ENCODE data around the gene MYO16.

MYO16 gene

DNA sequence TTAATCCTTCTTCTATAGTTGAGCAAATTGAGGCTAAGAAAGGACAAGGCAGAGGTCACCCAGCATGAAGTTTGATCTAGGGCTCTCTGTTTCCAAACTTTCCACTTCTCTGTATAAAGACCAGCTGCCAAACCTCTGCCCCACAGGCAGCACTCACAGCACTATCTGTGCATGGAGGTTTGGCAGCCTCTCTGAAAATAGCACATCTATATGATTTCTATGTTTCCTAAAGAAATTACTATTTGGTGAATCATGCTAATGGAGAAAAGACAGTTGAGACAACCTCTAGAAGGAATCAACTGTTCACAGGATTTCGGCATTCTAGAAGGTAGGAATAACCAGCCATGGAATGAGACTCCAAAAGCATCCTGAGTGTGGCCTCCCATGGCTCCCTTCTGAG, 602.5 kb downstream of the MYO16 start:
- Histone ChIP-seq H3K9ac (ENCODE audit: low read length) (no peak overlapping the region), H3K27me3 (ENCODE audit: control insufficient read depth, insufficient read depth, low read length) (no peaks in the 10 kb centered on the region), H3K4me3 (ENCODE audit: low read length) (no peak overlapping the region), H3K4me1 (ENCODE audit: control insufficient read depth, insufficient read depth, low read length) (no peaks in the 10 kb centered on the region), H3K9me3 (ENCODE audit: control insufficient read depth, low read length) (no peaks in the 10 kb centered on the region), H3K36me3 (ENCODE audit: control insufficient read depth, insufficient read depth, low read length) (no peaks in the 10 kb centered on the region)

DNA sequence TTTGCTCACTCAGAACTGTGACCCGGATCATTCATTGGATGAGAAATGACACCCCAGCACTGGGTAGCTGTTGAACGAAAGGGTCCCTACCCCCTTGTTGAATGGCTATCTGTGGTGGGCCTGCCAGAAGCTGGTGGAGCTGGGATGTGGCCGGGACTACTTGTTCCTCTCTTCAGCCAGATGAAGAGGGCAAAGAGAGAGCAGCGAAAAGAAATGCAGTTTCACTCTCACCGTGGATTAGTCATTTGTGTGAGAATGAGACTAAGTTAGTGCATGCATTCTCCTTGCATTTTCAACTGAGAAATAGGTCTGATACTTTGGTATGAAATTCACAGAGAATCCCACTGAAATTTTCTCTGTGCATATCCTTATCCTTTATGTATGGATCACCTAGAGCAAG, 603.9 kb downstream of the MYO16 start:
- Histone ChIP-seq H3K9ac (ENCODE audit: low read length) (no peak overlapping the region), H3K4me1 (ENCODE audit: control insufficient read depth, insufficient read depth, low read length) (no peaks in the 10 kb centered on the region), H3K27me3 (ENCODE audit: control insufficient read depth, insufficient read depth, low read length) (no peaks in the 10 kb centered on the region), H3K36me3 (ENCODE audit: control insufficient read depth, insufficient read depth, low read length) (no peaks in the 10 kb centered on the region), H3K9me3 (ENCODE audit: control insufficient read depth, low read length) (no peaks in the 10 kb centered on the region), H3K4me3 (ENCODE audit: low read length) (no peak overlapping the region)

- Histone ChIP-seq H3K36me3 (ENCODE audit: control insufficient read depth, insufficient read depth, low read length) (no peaks in the 10 kb centered on the region), H3K4me1 (ENCODE audit: control insufficient read depth, insufficient read depth, low read length) (no peaks in the 10 kb centered on the region), H3K4me3 (ENCODE audit: low read length) (no peak overlapping the region), H3K27me3 (ENCODE audit: control insufficient read depth, insufficient read depth, low read length) (no peaks in the 10 kb centered on the region), H3K9ac (ENCODE audit: low read length) (no peak overlapping the region), H3K9me3 (ENCODE audit: control insufficient read depth, low read length) (no peaks in the 10 kb centered on the region)
Measured at GRCh38 chr13:109235901-109236300, 606.5 kb downstream of the MYO16 start.

DNA sequence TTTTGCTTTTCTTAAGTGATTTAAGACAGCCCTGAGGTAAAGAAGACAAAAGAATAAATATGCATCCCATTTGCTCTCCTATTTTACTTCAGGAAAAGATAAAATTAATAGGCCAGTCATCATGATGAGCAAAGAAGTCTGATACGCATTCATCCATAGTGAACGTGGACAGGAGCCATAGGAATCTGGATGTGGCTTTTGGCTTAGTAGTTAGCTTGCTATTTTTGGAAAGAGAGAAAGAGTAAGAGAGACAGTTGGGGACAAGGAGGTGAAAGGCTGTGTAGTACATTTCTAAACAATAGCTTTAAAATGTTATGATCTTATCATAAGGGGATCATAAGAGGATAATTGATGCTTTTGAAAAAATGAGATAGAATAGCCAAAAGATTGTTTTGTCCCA, 611.7 kb downstream of the MYO16 start:
- Histone ChIP-seq H3K4me1 (ENCODE audit: control insufficient read depth, insufficient read depth, low read length) (no peaks in the 10 kb centered on the region), H3K27me3 (ENCODE audit: control insufficient read depth, insufficient read depth, low read length) (no peaks in the 10 kb centered on the region), H3K4me3 (ENCODE audit: low read length) (no peak overlapping the region), H3K36me3 (ENCODE audit: control insufficient read depth, insufficient read depth, low read length) (no peaks in the 10 kb centered on the region), H3K9me3 (ENCODE audit: control insufficient read depth, low read length) (no peaks in the 10 kb centered on the region), H3K9ac (ENCODE audit: low read length) (no peak overlapping the region)

DNA sequence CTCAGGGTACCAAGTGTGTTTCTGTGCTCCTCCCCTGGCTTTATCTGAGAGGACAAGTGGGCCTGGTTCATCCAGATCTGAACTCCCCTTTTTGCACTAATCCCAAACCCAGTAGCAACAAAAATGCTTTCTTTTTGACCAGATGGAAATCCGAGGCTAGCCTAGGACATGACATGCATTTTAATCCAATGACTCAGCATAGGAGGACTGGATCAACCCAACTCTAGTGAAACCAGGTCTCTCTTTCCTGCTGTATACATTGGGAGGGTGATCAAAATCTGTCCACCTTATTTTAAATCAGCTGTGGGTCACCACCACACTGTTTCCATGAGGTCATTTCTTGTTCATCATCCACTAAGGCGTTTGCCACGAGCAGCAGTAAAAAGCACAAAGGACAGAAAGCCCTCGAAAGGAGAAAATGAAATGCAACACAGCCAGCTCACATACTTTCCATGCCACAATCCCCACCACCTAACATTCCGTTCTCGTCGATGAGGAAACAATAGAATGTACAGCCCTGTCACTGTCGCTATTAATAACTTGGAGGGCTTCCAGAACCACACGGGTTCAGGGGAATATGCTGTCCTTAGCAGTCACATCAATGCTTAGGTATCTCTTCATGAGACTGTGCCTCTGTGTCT, 614.0 kb downstream of the MYO16 start:
- no peak overlapping the region for H3K9ac ChIP-seq (ENCODE audit: low read length)
- no peak overlapping the region for H3K4me3 ChIP-seq (ENCODE audit: low read length)
- no peaks in the 10 kb centered on the region for H3K27me3 ChIP-seq (ENCODE audit: control insufficient read depth, insufficient read depth, low read length)

GRCh38 chr13:109244566-109244965, 615.2 kb downstream of the MYO16 start:
- Histone ChIP-seq H3K9ac (ENCODE audit: low read length) (no peak overlapping the region), H3K4me3 (ENCODE audit: low read length) (no peak overlapping the region), H3K27me3 (ENCODE audit: control insufficient read depth, insufficient read depth, low read length) (no peaks in the 10 kb centered on the region), H3K36me3 (ENCODE audit: control insufficient read depth, insufficient read depth, low read length) (no peaks in the 10 kb centered on the region), H3K9me3 (ENCODE audit: control insufficient read depth, low read length) (no peaks in the 10 kb centered on the region), H3K4me1 (ENCODE audit: control insufficient read depth, insufficient read depth, low read length) (no peaks in the 10 kb centered on the region)

More for the DNA sequence above, 614.0 kb downstream of the MYO16 start:
- Histone ChIP-seq H3K9me3 (ENCODE audit: control insufficient read depth, low read length) (no peaks in the 10 kb centered on the region), H3K4me1 (ENCODE audit: control insufficient read depth, insufficient read depth, low read length) (no peaks in the 10 kb centered on the region), H3K36me3 (ENCODE audit: control insufficient read depth, insufficient read depth, low read length) (no peaks in the 10 kb centered on the region)

GRCh38 chr13:109246001-109246400, 616.6 kb downstream of the MYO16 start:
- no peaks in the 10 kb centered on the region for H3K4me1 ChIP-seq (ENCODE audit: control insufficient read depth, insufficient read depth, low read length)
- H3K4me3 ChIP-seq (ENCODE audit: low read length) = no peak overlapping the region
- H3K36me3 ChIP-seq (ENCODE audit: control insufficient read depth, insufficient read depth, low read length) = no peaks in the 10 kb centered on the region
- H3K9me3 ChIP-seq (ENCODE audit: control insufficient read depth, low read length) = no peaks in the 10 kb centered on the region
- no peaks in the 10 kb centered on the region for H3K27me3 ChIP-seq (ENCODE audit: control insufficient read depth, insufficient read depth, low read length)
- H3K9ac ChIP-seq (ENCODE audit: low read length) = no peak overlapping the region

DNA sequence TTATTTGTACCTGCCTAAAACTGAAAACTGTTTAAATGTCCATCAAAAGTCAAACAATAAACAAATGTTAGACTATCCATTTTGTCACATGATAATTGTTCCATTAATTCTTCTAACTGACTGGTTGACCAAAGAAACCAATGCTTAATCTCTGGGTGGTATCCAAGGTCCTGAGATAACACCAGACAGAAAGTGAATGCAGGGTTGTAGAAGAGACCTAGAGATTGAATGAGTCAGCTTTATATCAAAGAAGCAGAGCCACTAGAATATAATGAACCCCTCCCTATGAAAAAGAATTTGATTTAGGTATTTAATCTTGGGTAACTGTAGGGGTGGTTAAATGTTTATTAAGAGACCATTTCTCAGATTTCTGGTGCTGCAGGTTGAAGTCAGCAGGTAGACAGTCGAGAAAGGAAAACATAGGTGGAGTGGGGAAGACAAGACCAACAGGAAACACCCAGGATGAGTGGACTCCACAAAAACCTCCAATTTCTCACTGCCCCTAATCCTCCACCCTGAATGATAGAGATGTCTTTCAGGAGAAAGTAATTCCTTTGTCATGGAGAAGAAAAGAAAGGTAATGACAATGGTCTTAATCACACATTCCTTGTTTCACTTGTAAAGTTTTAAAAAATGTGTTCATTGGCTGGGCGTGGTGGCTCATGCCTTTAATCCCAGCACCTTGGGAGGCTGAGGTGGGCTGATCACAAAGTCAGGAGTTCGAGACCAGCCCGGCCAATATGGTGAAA, 620.5 kb downstream of the MYO16 start:
- H3K9me3 ChIP-seq (ENCODE audit: control insufficient read depth, low read length) = no peaks in the 10 kb centered on the region
- H3K4me1 ChIP-seq (ENCODE audit: control insufficient read depth, insufficient read depth, low read length) = no peaks in the 10 kb centered on the region
- no peak overlapping the region for H3K4me3 ChIP-seq (ENCODE audit: low read length)
- H3K9ac ChIP-seq (ENCODE audit: low read length) = no peak overlapping the region
- no peaks in the 10 kb centered on the region for H3K36me3 ChIP-seq (ENCODE audit: control insufficient read depth, insufficient read depth, low read length)
- H3K27me3 ChIP-seq (ENCODE audit: control insufficient read depth, insufficient read depth, low read length) = no peaks in the 10 kb centered on the region

DNA sequence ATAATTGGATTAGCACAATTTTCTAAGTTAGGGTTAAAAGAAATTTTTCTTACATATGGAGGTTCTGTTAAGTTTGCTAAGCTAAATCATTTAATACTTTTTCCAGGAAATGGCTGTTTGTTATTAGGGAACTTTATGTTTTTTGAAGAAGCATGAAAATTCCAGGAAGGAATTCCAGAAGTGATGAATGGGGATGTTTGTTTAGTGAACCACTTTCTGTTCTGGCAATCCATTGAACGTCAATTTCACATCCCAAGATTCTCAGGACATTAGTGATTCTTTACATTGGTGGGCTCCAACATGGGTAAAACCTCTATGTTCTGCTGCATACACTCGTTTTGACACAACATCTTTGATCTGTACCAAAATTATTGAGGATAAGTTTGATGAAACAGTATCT, 622.5 kb downstream of the MYO16 start:
- no peaks in the 10 kb centered on the region for H3K9me3 ChIP-seq (ENCODE audit: control insufficient read depth, low read length)
- no peak overlapping the region for H3K9ac ChIP-seq (ENCODE audit: low read length)
- H3K4me3 ChIP-seq (ENCODE audit: low read length) = no peak overlapping the region
- H3K4me1 ChIP-seq (ENCODE audit: control insufficient read depth, insufficient read depth, low read length) = no peaks in the 10 kb centered on the region
- no peaks in the 10 kb centered on the region for H3K36me3 ChIP-seq (ENCODE audit: control insufficient read depth, insufficient read depth, low read length)
- H3K27me3 ChIP-seq (ENCODE audit: control insufficient read depth, insufficient read depth, low read length) = no peaks in the 10 kb centered on the region

DNA sequence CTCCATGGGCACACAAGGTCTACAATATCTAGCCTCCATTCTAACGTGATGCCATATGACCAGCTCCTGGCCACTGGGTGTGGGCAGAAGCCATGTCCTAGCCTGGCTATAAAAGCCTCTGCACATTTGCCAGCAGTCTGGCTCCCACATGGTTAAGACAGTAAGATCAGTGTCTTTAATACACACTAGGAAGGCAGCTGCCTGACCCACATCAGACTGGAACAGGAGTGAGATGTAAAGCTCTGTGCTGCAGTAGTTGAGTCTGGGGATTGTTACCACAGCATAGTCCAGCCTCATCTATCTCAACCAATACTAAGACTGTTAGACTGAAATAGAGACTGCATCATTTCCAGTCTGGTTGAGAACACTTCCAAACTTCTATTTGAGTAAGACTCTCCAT, 623.9 kb downstream of the MYO16 start:
- Histone ChIP-seq H3K27me3 (ENCODE audit: control insufficient read depth, insufficient read depth, low read length) (no peaks in the 10 kb centered on the region), H3K36me3 (ENCODE audit: control insufficient read depth, insufficient read depth, low read length) (no peaks in the 10 kb centered on the region), H3K4me3 (ENCODE audit: low read length) (no peak overlapping the region), H3K9me3 (ENCODE audit: control insufficient read depth, low read length) (no peaks in the 10 kb centered on the region), H3K4me1 (ENCODE audit: control insufficient read depth, insufficient read depth, low read length) (no peaks in the 10 kb centered on the region), H3K9ac (ENCODE audit: low read length) (no peak overlapping the region)

- Histone ChIP-seq H3K9ac (ENCODE audit: low read length) (no peak overlapping the region), H3K4me3 (ENCODE audit: low read length) (no peak overlapping the region), H3K9me3 (ENCODE audit: control insufficient read depth, low read length) (no peaks in the 10 kb centered on the region), H3K27me3 (ENCODE audit: control insufficient read depth, insufficient read depth, low read length) (no peaks in the 10 kb centered on the region), H3K36me3 (ENCODE audit: control insufficient read depth, insufficient read depth, low read length) (no peaks in the 10 kb centered on the region), H3K4me1 (ENCODE audit: control insufficient read depth, insufficient read depth, low read length) (no peaks in the 10 kb centered on the region)
Measured at GRCh38 chr13:109254274-109254673, 624.9 kb downstream of the MYO16 start.

GRCh38 chr13:109255141-109255856, 625.9 kb downstream of the MYO16 start:
- Histone ChIP-seq H3K9ac (ENCODE audit: low read length) (no peak overlapping the region), H3K4me3 (ENCODE audit: low read length) (no peak overlapping the region), H3K36me3 (ENCODE audit: control insufficient read depth, insufficient read depth, low read length) (no peaks in the 10 kb centered on the region), H3K27me3 (ENCODE audit: control insufficient read depth, insufficient read depth, low read length) (no peaks in the 10 kb centered on the region), H3K4me1 (ENCODE audit: control insufficient read depth, insufficient read depth, low read length) (no peaks in the 10 kb centered on the region), H3K9me3 (ENCODE audit: control insufficient read depth, low read length) (no peaks in the 10 kb centered on the region)

All from mucosa of stomach (tissue), 1 donor.